Amniotic epithelial cell (primary cell): ENCODE results near the gene RBM20.
A peak's percentile ranks its signal among the peaks of the same experiment; 100 is the strongest.
"Not testable (repeated sequence)": the region's sequence is repeated elsewhere in the genome, so short reads cannot be mapped to it uniquely, and the experiment has no call there.

Source experiments
- DNase-seq: peaks from one replicate; pipeline ENCODE4 v3.0.0-alpha.2; 2010; ENCODE audit warnings: low read depth

Gene RBM20

DNA sequence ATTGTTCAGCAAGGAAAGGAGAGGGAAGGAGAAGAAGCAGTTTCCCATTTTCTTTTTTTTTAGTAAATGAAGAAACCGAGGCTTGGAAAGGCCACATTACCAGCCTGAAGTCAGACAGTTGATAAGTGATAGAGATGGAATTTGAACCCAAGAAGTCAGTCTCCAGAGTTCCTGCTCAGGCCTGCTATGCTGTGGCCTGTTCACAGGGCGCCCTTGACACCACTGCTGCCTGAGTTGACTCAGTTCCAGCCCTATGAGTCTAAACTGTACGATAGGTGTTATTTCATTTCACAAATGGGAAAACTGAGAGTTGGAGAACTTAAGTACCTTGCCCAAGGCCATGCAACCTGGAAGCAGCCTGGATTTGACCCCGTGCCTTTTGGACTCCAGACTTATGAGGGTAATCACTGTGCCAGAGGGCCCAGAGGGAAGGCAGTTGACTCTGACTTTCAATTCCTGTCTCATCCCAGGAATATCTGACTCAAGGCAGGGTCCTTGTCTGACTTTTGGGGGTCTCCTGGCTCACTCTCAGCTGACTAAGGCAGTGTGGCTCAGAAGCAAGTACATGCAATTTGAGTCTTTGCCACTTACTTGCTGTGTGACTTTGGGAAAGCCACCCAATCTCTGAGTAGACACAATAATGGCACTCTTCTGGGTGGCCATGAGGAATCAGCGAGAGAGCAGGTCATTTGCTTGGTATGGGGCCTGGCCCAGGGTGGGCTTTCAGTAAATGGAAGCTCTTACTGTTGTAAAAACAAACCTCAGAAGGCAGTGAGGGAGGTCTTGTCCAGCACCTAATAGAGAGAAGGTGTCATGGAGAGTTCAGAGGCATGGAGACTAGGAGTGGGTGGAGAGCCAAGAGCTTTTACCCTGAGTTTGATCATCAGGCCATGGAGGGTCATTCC, 17.9 kb upstream of the RBM20 start:
- no peak for DNase-seq

DNA sequence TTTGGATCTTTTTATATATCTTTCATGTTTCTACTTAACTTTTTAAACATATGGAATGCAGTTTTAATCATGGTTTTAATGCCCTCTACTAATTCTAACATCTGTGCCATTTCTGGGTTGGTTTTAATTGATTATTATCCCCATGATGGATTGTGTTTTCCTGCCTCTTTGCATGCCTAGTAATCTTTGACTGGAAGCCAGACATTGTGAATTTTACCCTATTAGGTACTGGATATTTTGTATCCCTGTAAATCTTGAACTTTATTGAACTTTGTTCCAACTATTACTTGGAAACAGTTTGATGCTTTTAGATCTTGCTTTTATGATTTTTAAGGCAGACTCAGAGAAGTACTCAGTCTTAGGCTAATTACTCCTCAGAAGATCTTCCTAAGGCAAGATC, 16.0 kb upstream of the RBM20 start:
- no peak for DNase-seq

DNA sequence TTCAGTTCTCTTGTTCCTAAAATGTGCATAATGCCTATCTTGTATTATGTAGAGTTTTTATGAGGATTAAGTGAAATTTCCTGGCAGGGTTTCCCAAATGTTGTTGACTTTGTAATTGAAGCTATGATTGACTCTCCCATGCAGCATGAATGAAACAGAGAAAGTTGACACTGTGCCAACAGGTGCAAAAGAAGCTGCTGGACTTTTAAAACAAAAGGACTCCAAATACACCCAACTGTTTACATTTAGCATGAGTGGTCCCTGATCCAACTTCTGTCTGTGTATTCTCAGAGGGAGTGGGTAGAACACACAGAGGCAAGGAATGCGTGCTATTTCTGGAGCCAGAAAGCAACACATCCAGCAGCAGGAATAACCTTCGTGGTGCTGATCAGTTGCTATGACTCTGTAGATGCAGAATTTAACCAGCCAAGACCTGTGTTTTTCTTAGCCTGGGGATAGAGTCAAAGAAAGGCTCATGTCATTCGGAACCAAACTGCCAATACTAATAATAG, 14.4 kb upstream of the RBM20 start:
- peak; percentile 55 for DNase-seq

DNA sequence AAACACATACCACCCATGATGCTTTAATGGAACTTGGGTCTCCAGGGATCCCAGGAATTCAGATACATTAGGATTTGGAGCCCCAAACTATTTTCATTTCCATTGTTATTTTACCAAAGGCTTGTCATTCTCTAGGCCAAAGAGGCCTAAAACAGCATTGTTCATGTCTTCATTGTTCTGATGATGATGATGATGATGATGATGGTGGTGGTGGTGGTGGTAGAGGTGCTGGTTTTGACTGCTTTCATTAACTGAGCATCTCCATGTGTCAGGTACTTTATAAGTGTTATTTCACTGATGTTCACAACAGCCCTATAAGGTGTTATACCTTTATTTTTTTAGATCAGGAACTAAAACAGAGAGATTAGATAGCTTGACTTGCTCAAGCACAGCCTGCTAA, 12.2 kb upstream of the RBM20 start:
- no peak for DNase-seq

DNA sequence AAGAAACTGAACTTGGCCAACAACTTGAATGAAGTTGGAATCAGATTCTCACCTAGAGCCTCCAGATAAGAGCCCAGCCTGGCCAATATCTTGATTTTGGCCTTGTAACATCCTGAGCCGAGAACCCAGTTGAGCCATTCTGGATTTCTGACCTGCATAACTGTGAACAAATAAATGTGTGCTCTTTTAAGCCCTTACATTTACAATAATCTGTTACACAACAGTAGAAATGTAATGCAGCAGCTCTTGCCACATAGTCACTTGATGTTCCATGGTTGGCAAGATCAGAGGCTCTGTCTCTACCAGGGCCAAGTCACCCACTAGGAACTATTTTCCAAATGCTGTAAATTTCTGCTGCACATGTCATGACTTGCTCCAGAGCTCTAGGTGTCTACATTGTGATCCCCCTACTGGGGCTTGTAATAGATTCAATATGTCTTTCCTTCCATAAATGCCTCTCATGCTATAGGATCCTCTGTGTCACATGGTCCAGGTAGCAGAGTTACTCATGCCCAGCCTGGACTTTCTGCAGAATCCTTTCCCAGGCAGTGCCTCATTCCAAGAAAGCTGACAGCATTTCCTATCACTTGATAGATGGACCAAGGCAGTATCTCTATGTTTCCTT, 11.4 kb upstream of the RBM20 start:
- peak; percentile 37 for DNase-seq

DNA sequence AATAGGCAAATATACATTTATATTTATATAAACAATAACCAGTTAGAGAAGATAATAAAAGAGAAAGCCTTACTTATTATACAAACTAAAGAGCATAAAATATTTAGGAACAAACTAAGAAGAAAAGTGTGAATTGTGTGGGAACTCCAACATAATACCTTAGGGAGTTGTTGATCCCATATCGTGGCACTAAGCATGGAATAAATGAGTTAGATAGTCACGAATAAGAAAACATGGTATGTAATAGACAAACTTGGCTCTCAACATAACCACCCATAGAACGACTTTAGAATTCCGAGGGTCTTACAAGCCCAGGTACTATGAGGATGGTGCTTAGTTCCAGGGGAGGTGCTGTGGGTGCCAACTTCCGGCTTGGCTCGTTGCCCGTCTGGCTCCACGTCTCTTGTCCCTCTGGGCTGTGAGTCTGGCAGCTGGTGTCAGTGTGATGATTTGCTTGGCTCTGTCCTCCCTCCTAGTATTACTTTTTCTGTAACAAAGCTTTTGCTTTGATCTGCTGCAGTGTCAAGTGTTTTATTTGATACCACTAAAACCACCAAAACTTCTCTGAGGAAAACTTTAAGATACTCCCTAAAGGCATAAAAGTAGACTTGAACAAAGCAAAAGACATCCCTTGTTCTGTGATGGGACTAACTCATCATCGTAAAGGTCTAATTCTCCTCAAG, 9.5 kb upstream of the RBM20 start:
- no peak for DNase-seq

DNA sequence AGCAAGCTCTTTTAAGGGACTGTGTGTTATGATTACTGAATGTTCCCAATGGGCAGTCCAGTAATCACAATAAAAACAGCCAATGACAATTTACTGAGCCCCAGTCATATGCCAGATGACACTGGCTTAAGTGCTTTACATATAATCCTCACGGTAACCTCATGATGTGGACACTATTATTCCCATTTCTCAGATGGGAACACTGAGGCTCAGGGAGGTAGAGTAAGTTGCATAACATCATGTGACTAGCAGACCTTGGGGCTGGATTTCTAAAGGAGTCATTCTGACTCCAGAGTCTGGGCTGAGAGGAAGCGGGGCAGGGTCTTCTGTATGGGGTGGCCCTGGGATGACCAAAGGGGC, 7.6 kb upstream of the RBM20 start:
- no peak for DNase-seq

DNA sequence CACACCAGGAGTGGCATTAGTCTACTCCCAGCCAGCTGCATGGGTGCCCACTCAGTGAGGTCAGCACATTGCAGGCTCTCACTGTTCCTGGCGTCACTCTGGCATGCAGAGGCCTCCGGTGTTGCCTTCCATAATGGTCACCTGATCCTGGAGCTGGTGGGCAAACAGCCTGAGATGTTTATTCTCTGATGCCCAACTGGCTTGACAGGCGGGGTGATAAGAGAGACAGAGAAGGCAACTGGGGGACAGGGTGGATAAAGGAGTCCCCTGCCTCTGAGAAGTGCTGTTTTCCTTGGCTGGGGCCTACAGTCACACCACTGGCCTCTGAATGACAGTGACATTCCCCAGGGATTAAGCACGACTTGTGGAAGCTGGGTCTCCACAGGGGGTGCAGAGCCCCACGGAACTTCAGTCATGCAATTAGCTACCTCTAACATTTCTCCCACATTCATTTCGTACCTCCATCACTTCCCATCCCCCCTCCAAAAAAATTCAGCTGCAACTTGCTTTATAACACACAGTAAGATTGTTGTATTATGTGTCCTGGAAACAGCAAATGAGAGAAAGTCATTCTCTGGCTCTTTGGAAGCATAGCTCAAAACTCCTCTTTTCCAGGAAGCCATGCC, 7.1 kb upstream of the RBM20 start:
- DNase-seq, result no peak

DNA sequence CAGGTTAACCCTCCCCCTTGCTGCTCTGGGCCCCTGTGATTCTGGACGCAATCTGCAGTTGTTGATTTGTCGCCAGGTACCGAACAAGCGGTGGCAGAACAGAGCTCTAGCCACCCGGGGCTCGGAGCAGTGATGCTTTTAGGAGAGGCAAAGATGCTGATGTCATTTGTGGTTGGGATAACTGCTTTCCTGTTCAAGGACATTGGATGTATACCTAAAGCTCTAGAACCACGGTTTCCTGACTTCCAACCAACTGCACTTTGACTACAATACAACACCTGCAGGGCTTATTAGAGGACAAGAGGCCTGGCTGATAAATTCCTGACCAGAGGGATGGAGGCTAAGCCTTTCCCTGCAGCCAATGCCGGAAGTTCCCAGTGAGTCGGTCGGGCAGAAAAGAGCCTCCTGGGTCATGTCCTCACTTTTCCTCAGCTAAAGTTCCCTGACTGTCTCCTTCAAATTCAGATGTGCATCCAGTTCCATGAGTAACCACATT, 6.5 kb upstream of the RBM20 start:
- no peak for DNase-seq

DNA sequence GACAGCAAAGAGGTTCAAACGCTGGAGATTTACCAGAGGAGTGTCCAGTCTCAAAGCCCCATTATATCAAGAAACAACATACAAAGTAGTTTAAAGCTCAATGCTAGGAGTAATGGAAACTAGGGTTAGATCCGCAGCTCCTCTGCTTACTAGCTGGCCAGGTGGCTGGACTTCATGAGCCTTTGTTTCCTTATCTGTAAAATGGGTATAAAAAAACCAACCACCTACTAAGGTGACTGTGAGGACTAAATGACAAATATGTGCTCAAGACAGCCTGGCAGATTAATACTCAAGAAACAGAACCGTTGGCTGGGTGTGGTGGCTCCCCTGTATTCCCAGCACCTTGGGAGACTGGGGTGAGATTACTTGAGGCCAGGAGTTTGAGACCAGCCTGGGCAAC, 5.8 kb upstream of the RBM20 start:
- no peak for DNase-seq

DNA sequence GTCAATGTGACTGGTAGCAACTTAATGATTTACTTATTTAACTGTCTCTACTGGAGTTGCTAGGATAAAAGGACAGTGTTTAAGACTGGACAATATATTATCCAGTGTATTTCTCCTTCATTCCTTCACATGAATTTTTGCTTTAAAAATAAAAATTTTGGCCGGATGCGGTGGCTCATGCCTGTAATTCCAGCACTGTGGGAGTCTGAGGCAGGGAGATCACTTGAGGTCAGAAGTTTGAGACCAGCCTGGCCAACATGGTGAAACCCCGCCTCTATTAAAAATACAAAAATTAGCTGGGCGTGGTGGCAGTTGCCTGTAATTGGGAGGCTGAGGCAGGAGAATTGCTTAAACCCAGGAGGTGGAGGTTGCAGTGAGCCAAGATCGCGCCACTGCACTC, 5.1 kb upstream of the RBM20 start:
- DNase-seq, result not testable (repeated sequence)

DNA sequence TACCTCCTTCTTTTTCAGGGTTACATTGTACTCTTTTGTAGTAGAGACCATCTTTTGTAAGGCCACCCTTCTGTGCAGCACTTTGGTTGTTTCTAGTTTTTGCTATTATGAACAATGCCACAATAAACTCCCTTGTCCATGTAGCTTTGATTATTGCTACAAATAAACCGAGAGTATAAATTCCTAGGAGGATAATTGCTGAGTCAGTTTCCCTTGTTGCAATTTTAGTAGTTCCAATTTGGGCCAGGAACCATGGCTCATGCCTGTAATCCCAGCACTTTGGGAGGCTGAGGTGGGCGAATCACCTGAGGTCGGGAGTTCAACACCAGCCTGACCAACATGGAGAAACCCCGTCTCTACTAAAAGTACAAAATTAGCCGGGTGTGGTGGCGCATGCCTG, 4.3 kb upstream of the RBM20 start:
- DNase-seq, result not testable (repeated sequence)

DNA sequence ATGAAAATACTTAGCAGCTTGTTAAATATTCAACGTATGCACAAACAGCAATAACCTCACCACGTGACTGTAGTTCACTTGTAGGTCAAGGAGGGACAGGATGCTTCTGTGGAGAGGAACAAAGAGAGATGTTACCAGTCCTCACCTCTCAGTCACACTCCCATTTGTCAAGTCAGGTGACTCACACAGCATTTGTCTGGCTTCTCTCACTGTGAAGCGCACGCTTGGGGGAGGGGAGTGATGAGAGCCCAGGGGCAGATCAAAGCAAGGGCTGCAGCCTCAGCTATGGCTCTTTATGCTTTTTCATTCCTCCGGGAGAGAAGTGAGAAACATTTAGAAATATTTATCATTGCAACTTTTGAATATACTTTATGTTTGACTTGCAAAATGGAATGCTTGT, 2.9 kb upstream of the RBM20 start:
- peak; percentile 65 for DNase-seq

DNA sequence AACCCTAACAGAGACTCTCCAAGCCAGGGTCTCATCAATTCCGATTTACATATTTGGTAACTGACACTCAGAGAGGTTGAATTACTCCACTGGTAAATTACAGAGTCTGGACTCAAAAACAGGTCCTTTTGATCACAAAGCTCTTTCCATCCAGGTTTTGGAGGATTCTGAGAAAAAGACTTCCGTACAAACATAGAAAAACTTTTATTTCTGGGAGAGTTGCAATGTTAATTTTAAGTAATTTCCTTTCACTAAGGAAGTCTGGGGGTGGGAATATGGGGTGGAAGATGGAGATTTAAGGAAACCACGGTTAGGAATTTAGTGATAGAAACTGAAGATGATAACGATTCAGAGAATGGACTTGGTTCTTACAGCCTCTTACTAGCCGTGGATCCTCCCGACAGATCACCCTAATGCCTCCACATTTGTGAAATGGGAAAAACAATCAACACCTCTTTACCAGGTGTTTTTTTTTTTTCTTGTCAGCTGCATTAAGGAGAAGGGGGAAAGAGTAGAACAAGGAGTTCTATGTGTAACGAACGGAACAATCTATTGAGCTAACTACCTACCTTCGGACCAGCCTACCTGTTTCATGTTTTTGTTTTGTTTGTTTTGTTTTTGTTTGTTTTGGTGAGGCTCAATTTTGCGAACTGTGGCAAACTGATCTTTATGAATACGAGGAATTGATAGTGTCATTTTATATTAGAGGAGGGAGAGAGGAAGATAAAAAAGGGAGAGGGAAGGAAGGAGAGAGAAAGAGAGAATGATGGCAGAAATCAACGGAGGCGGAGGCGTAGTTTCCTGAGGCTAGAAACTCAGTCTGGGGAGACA, 1.7 kb upstream of the RBM20 start:
- DNase-seq, result no peak

DNA sequence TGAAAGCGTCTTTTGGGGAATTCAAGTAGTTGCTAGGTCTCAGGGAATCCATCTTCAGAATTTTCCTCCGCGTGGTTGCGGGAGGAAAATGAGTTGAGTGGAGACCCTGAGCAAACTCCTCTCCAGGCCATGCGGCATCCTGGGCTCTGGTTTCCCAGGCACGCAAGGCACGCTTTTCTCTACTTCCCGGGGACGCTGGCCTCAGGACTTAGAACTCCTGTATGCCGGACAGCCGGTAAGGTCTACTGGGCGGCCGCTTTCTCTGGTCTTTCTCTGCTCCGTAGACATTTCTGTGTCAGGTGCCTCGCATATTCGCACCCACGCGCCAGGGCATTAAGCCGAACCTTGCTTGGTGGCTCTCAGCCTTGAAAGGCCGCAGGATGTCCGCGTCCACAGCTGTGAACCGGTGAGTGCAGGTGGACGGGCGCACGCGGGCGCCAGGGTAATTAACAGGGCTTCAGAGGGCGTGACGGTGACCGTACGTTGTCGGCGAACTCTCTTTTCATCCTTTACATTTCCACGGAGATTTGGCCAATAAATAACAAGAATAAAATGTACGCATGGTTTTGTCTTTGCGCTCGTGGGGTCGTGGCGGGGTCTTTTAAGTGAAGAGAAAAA, 992 bp upstream of the RBM20 start:
- DNase-seq, result no peak

DNA sequence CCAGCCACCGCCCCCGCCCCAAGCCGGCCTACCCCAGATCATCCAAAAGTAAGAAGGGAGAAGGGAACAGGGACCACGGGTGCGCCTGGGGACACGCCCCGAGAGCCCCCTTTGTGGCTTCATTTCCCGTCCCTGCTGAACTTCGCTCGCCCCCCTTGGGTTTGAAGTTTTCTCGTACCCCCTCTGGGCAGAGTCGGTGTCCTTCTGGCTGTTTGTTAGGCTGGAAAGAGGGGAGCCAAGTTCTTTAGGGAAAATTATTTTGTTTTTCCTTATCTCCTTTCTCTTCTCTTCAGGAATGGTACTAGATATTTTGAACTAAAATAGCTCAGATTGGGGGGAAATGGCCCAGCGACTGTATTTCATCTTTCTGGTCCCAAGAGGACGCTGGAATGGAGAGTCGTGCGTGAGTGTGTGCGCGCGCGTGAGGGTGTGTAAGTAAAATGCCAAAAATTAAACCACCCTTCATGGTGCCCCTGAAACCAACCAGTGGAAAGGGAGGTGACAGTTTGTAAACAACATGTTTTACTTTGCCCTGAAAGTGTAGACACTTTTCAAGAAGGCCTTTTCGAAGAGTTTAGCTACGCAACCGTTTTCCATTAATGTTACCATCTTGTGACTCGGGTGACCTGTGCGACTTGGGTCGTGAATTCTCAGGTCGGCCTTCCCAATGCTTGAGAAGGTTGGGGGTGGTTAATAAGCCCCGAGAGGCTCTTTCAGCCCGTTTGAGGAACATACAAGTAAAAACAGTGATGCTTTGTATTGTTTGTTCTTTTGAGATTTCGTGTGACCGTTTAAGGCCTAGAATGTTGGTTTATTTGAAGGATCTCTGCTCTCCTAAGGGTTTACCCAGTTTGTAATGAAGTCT, 694 bp downstream of the RBM20 start:
- DNase-seq, result no peak

DNA sequence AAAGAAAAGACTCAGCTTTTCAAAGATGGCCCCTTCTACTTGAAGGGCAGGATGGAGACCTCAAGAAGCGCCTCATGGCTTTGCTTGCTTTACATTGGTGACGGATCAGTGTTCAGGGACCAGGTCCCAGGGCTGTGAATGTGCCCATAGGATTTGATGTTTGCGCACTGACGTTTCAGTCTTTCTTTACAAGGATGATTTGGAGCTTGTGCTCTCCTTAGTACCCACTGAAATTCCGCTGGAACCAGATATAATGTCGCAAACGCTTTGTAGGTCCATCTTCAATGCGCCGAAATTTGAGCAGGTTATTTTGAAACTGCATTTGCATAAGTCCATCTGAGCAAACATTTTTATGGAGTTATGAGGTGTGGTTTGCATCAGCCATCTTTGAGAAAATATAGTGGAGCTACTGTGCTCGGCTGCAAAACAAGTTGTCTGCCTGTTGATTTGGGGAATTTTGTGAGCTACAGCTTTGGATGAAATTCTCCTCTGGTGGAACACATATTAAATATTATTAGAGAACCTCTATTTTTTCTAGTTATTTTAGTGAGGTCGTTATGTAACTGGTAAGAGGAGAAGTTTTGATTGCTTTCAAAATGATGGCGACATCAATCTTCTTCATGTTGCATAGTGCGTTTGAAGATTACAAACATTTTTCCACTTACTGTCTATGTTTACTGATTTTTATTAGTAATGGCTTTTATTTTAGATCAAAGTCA, 2.4 kb downstream of the RBM20 start:
- DNase-seq, result no peak

DNA sequence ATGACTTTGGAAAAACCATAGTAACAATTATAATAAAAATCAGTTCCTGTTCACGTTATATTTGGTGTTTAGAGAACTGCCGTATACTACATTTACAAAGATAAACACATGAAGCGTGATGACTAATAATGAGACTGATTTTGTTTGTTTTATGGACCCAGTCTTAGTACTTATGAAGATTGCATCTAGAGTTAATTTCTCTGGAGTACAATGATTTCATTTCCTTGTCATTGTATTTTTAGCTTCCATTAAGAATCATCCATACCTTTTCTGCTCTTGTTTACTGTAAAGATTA, 2.9 kb downstream of the RBM20 start:
- DNase-seq, result no peak

DNA sequence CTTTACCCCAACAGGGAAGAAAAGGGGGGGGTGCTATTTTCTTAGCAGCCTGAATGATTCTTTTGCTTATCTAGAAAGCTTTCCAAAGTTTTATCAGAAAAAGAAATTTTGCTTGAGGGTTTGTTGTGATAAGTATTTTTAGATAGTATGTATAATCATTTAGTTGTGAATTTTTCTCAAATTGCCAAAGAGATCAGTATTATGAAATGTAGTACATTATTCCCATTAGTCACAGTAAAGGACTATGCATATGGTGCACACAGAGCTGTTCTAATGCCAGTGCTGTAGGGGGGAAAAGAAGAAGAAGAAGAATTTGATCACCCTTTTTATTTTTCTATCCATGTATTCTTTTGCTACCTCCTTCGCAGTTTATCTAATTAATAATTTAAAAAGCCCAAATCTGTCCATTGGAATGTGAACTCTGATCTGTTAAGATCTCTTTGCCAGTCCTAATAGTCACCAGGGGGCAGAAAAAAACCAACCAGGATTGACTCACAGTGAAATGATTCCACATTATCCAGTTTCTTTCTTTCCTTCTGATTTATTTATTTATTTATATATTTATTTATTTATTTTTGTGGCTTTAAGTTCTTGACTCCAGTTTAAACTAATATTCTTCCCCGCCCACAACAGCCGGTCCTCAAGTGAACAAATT, 4.7 kb downstream of the RBM20 start:
- no peak for DNase-seq
